GM23338 (cell line): ENCODE measurements around the gene DNASE2. TPM values are rescaled to one million over a fixed set of nuclear protein-coding genes. Genes with fewer than 3 reads are reported as not detected.

Source experiments
- ATAC-seq: fragments of 200-7000 bp; cut with Tn5 transposase; 3 replicates; pipeline ENCODE4 v1.9.1; 2020
- DNase-seq: peaks from one replicate; pipeline ENCODE4 v3.0.0-alpha.2; 2015; ENCODE audit warnings: low spot score
- H2AFZ ChIP-seq: fragments of 200-600 bp; sonication (generic); 2 replicates; pipeline ENCODE4 v1.8.0; 2016; ENCODE audit warnings: antibody characterized with exemption, mild to moderate bottlenecking, moderate library complexity
- H3F3A ChIP-seq: fragments of 200-600 bp; sonication (generic); replicated peaks from 2 replicates; pipeline ENCODE4 v1.8.0; 2017; ENCODE audit warnings: antibody characterized with exemption, mixed run types, low read depth
- H3K27ac ChIP-seq: fragments of 200-600 bp; sonication (generic); 2 replicates; pipeline ENCODE4 v1.6.1; 2016; ENCODE audit warnings: low read depth
- H3K27me3 ChIP-seq: fragments of 200-600 bp; sonication (generic); 2 replicates; pipeline ENCODE4 v1.8.0; 2016; ENCODE audit warnings: mild to moderate bottlenecking, mixed run types, moderate library complexity; ENCODE audit not compliant: insufficient read depth
- H3K36me3 ChIP-seq: fragments of 200-600 bp; sonication (generic); 2 replicates; pipeline ENCODE4 v1.8.0; 2016; ENCODE audit warnings: mild to moderate bottlenecking; ENCODE audit not compliant: insufficient read depth
- H3K4me1 ChIP-seq: fragments of 200-600 bp; sonication (generic); 2 replicates; pipeline ENCODE4 v1.8.0; 2016; ENCODE audit warnings: mild to moderate bottlenecking, moderate library complexity; ENCODE audit not compliant: insufficient read depth
- H3K4me2 ChIP-seq: fragments of 200-600 bp; sonication (generic); 2 replicates; pipeline ENCODE4 v1.7.1; 2017; ENCODE audit warnings: mixed run types
- H3K4me3 ChIP-seq: fragments of 200-600 bp; sonication (generic); 2 replicates; pipeline ENCODE4 v1.6.1; 2016; ENCODE audit warnings: mixed run types
- H3K79me2 ChIP-seq: fragments of 200-600 bp; sonication (generic); replicated peaks from 2 replicates; pipeline ENCODE4 v1.8.0; 2017; ENCODE audit warnings: mild to moderate bottlenecking; ENCODE audit not compliant: insufficient read depth
- H3K9me2 ChIP-seq: fragments of 200-600 bp; sonication (generic); 2 replicates; pipeline ENCODE4 v1.8.0; 2017; ENCODE audit not compliant: insufficient read depth
- H4K20me1 ChIP-seq: fragments of 200-600 bp; sonication (generic); replicated peaks from 2 replicates; pipeline ENCODE4 v1.8.0; 2017; ENCODE audit warnings: mild to moderate bottlenecking; ENCODE audit not compliant: insufficient read depth
- H3K27ac Mint-ChIP-seq: 2 replicates; pipeline ENCODE4 v1.8.0; 2020; ENCODE audit warnings: inconsistent platforms, mild to moderate bottlenecking, moderate library complexity, mixed read lengths
- H3K27me3 Mint-ChIP-seq: 3 replicates; pipeline ENCODE4 v1.8.0; 2022; ENCODE audit warnings: low read depth, mild to moderate bottlenecking, moderate library complexity, mixed read lengths, inconsistent platforms; ENCODE audit not compliant: insufficient read depth, poor library complexity
- H3K36me3 Mint-ChIP-seq: 3 replicates; pipeline ENCODE4 v1.8.0; 2021; ENCODE audit warnings: low read depth, mild to moderate bottlenecking, inconsistent platforms, moderate library complexity, mixed read lengths
- H3K4me1 Mint-ChIP-seq: 3 replicates; pipeline ENCODE4 v1.8.0; 2020; ENCODE audit warnings: mild to moderate bottlenecking, inconsistent platforms, mixed read lengths
- H3K4me3 Mint-ChIP-seq: 3 replicates; pipeline ENCODE4 v1.8.0; 2021; ENCODE audit warnings: moderate library complexity, mild to moderate bottlenecking, inconsistent platforms, mixed read lengths
- H3K9me3 Mint-ChIP-seq: 3 replicates; pipeline ENCODE4 v1.8.0; 2020; ENCODE audit warnings: moderate library complexity, mild to moderate bottlenecking, inconsistent platforms, mixed read lengths
- CTCF ChIP-seq, 2 experiments: fragments of 200-600 bp in 1 of 2; sonication (generic) in 1 of 2; conservative IDR thresholded peaks; 2 replicates each; pipeline versions ENCODE4 v1.5.1 to v1.6.1; 2016 to 2017; ENCODE audit warnings: antibody characterized with exemption in 2 of 2, low read depth in 2 of 2, mild to moderate bottlenecking in 2 of 2, moderate library complexity in 1 of 2
- POLR2AphosphoS5 ChIP-seq: IDR thresholded peaks from 2 replicates; pipeline ENCODE4 v1.6.1; 2016; ENCODE audit warnings: antibody characterized with exemption, low read depth
- ZNF114 ChIP-seq: fragments of 250-450 bp; sonication (Bioruptor Pico); IDR thresholded peaks from 2 replicates; pipeline ENCODE4 v1.5.0; 2020; ENCODE audit warnings: mild to moderate bottlenecking, moderate library complexity
- polyA plus RNA-seq: library from polyadenylated mRNA; unstranded; fragments of >200 nt; fragmentation: Nextera tagmentation; extraction: Ambion mirVana; gene quantifications from 2 replicates; pipeline ENCODE4 v1.2.1, GENCODE V29; 2016
- total RNA-seq: library from RNA; depleted of rRNA; stranded (reverse); fragments of >200 nt; shearing (Covaris generic); gene quantifications from 2 replicates; pipeline ENCODE4 v1.2.3, GENCODE V29; 2014
- TF ChIP-seq, protein P1 (sequence below): IDR thresholded peaks from one replicate; pipeline ENCODE4 v1.6.1; 2018; ENCODE audit warnings: antibody characterized with exemption; ENCODE audit not compliant: unreplicated experiment

Gene DNASE2
- total and polyA plus RNA-seq, 2 experiments from 2014 or later = 17.4 to 35.0 TPM

DNA sequence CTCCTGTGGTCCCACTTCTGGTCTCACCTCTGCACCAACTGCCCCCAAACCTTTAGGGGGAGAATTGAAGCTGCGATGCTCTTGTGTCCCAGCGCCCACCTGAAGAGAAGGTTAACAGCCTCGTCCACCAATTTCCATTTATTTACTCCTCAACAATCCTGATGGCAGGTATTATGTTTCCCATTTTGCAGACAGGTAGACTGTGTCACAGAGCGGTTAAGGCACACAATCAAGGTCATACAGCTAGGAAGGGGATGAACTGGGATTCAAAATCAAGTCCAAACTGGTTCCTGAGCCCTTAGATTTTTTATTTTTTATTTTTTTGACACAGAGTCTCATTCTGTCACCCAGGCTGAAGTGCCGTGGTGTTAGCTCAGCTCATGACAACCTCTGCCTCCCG is 6.2 kb downstream of the DNASE2 start (continued):
- TF ChIP-seq ZNF114 (CRISPR knock-in tag) (no peak), POLR2AphosphoS5 (no peak)

GRCh38 chr19:12873891-12874745 is 7.1 kb downstream of the DNASE2 start:
- peak; percentile 6 for ATAC-seq
- peaks cover 13% of the 10 kb centered on the region for H3K9me3 Mint-ChIP-seq
- Histone ChIP-seq H3K4me2 (peak overlapping the region; percentile 87), H3K9me2 (no peaks in the 10 kb centered on the region), H3K4me1 (no peaks in the 10 kb centered on the region), H4K20me1 (no peaks in the 10 kb centered on the region; the same call in 1 of the 2 replicates), H3K27me3 (no peaks in the 10 kb centered on the region), H3K79me2 (no peaks in the 10 kb centered on the region), H3K4me3 (peak overlapping the region; percentile 55), H3K27ac (no peak overlapping the region), H2AFZ (no peak overlapping the region), H3K36me3 (no peaks in the 10 kb centered on the region), H3F3A (peaks cover 8% of the 10 kb centered on the region)
- no peak overlapping the region for H3K4me3 Mint-ChIP-seq
- peaks cover 58% of the 10 kb centered on the region for H3K36me3 Mint-ChIP-seq
- H3K4me1 Mint-ChIP-seq = no peaks in the 10 kb centered on the region; the same call in 2 of the 3 replicates
- TF ChIP-seq, protein P1, sequence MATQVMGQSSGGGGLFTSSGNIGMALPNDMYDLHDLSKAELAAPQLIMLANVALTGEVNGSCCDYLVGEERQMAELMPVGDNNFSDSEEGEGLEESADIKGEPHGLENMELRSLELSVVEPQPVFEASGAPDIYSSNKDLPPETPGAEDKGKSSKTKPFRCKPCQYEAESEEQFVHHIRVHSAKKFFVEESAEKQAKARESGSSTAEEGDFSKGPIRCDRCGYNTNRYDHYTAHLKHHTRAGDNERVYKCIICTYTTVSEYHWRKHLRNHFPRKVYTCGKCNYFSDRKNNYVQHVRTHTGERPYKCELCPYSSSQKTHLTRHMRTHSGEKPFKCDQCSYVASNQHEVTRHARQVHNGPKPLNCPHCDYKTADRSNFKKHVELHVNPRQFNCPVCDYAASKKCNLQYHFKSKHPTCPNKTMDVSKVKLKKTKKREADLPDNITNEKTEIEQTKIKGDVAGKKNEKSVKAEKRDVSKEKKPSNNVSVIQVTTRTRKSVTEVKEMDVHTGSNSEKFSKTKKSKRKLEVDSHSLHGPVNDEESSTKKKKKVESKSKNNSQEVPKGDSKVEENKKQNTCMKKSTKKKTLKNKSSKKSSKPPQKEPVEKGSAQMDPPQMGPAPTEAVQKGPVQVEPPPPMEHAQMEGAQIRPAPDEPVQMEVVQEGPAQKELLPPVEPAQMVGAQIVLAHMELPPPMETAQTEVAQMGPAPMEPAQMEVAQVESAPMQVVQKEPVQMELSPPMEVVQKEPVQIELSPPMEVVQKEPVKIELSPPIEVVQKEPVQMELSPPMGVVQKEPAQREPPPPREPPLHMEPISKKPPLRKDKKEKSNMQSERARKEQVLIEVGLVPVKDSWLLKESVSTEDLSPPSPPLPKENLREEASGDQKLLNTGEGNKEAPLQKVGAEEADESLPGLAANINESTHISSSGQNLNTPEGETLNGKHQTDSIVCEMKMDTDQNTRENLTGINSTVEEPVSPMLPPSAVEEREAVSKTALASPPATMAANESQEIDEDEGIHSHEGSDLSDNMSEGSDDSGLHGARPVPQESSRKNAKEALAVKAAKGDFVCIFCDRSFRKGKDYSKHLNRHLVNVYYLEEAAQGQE = no peak
- no peak for TF ChIP-seq CTCF (conservative IDR thresholded peaks at IDR 0.05; ENCODE audit: low read depth in 2 of 2)
- H3K27me3 Mint-ChIP-seq = peaks cover 7% of the 10 kb centered on the region
- DNase-seq = peak; percentile 43
- H3K27ac Mint-ChIP-seq = no peak overlapping the region
